ENCODE measurements around the gene PLAGL1. TPM values are rescaled to one million over a fixed set of nuclear protein-coding genes. Genes with fewer than 3 reads are reported as not detected.
A peak's percentile ranks its signal among the peaks of the same experiment; 100 is the strongest.

PLAGL1 gene, protein sequence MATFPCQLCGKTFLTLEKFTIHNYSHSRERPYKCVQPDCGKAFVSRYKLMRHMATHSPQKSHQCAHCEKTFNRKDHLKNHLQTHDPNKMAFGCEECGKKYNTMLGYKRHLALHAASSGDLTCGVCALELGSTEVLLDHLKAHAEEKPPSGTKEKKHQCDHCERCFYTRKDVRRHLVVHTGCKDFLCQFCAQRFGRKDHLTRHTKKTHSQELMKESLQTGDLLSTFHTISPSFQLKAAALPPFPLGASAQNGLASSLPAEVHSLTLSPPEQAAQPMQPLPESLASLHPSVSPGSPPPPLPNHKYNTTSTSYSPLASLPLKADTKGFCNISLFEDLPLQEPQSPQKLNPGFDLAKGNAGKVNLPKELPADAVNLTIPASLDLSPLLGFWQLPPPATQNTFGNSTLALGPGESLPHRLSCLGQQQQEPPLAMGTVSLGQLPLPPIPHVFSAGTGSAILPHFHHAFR
- total RNA-seq (10 to 100 TPM in 5 of 9 donors, 1 to 10 TPM in 4; 6.6 to 27.3 (median 10.0) TPM), polyA plus RNA-seq (1 to 10 TPM; 7.7 to 9.5 TPM)
- long read RNA-seq, donor 1, partial matches to known transcripts = 0 of 8 reads
- long read RNA-seq, donor 1, other reads (novel, unspliced or antisense) = 8 of 8 reads
- long read RNA-seq, donor 2, partial matches to known transcripts = 0 of 10 reads
- long read RNA-seq, donor 2, other reads (novel, unspliced or antisense) = 10 of 10 reads
- long read RNA-seq, donor 3, partial matches to known transcripts = 0 of 2 reads
- long read RNA-seq, donor 3, other reads (novel, unspliced or antisense) = 1 of 2 reads

DNA sequence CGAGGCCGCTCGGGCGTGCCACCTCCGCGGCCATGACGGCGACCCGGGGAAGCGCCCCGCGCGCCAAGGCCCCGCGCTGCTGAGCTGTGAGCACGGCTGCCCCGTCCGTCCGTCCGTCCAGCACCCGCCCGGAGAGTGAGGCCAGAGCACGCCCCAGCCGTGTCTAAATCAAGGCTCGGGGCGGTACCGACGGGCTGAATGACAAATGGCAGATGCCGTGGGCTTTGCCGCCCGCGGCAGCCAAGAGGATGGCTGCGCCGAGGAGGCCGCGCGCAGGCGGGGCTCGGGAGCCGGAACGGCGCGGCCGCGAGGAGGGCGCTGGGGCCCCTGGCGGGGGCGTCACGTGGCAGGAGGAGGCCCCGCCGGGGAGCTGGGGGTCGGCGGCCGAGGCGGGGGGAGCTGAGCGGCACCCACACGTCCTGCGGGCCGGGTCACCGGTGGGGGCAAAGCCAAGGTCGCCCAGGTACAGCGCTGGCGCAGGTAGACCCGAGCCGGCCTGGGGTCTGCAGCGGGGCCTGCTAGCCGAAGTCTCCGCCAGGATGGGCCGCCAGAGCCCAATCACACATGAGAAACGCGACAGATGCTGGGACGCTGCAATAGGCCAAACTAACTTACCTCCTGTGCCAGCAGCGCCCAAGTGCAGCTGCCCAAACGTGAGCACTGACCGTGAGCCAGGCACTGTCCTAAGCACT is at the start of gene PLAGL1:
PLAGL1 (minus strand) TSS at position 140 of the 692 bp plus-strand sequence. CDS start 60,123 bp downstream, outside the sequence.
- H3K4me1 ChIP-seq = peaks cover 0 to 4% (median 0%) of the 10 kb centered on the region in 12 donors
- peaks cover 0 to 11% (median 0%) of the 10 kb centered on the region in 12 donors for H3K9me3 ChIP-seq
- H3K36me3 ChIP-seq = no peaks in the 10 kb centered on the region
- TF ChIP-seq POLR2A (IDR thresholded peaks at IDR 0.05) = peak in 1 of 2 donors; percentile 78
- TF ChIP-seq CTCF (IDR thresholded peaks at IDR 0.05) = no peak
- no peaks in the 10 kb centered on the region for H3K27me3 ChIP-seq
- peak within 1 kb of the TSS in 11 of 12 donors; percentile 27 to 79 (median 73) for H3K27ac ChIP-seq
- intact Hi-C loops (cut with DNase I) = loop anchor here in 3 of 10 donors (5.0 to 10.0 kb wide), 3 partner anchors 36 to 163 kb away; partner anchors contain the start of gene LTV1 (in 1 of the 3)
- WGBS, 4 donors = 46 to 74% (median 57%) methylated on average over 43 to 75 of the region's 75 CpGs
- ATAC-seq (peak; percentile 86 to 97 (median 96)), DNase-seq (peak; percentile 74 to 87 (median 79))
- H3K4me3 ChIP-seq = peak within 1 kb of the TSS; percentile 28 to 78 (median 62)

DNA sequence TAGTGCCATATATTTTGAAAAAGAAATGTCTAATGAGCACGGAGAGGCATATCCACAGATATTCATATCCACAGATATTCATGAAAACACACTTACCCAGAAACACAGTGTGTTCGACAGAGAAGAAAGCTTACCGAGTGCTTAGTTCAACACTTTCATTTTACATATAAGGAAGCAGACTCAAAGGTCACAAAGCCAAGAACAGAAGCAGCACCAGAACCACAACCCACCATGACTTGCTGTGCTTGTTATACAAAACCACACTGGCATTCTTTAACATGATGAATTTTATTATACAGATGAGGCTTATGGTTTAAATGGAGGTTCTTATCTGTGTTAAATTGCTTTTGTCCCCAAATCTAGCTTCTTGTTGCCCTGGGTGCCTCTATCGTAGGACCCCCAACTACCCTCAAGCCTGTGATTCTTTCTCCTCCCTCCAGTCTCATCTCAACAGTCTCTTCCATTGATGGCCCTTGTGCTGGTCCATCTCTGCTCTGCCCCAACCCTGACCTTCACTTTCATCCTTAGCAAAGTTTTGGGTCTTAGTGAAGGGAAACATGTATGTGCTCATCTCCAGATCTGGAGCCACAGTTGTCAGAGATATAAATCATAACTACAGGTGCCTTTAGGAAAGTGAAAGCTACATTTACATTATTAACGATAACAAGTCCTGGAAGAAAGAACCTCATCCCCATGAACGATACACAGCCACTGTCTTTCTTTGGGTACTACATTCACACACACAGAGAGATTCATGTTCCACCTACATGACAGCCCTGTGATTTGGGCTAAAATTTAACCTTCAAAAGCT is 47.3 kb upstream of the PLAGL1 start:
- Histone ChIP-seq H3K27ac (peak overlapping the region in 1 of 12 donors; percentile 80), H3K4me1 (peaks cover 0 to 6% (median 0%) of the 10 kb centered on the region in 12 donors), H3K4me3 (peak overlapping the region in 1 of 12 donors; percentile 40), H3K27me3 (peaks cover 0 to 4% (median 0%) of the 10 kb centered on the region in 9 donors), H3K36me3 (no peaks in the 10 kb centered on the region), H3K9me3 (no peaks in the 10 kb centered on the region)
- ATAC-seq (no peak), DNase-seq (no peak)
- 80 to 83% (median 82%) methylated on average over 6 of the region's 6 CpGs for WGBS, 4 donors
- TF ChIP-seq POLR2A (IDR thresholded peaks at IDR 0.05) (no peak), CTCF (IDR thresholded peaks at IDR 0.05) (no peak)
- intact Hi-C loops (cut with DNase I) = no loop called here

- Histone ChIP-seq H3K36me3 (no peaks in the 10 kb centered on the region), H3K27ac (no peak overlapping the region), H3K27me3 (peaks cover 0 to under 1% (median 0%) of the 10 kb centered on the region in 9 donors), H3K9me3 (no peaks in the 10 kb centered on the region), H3K4me1 (peaks cover 0 to 6% (median 0%) of the 10 kb centered on the region in 12 donors), H3K4me3 (no peak overlapping the region)
- 65 to 77% (median 70%) methylated on average over 3 of the region's 3 CpGs for WGBS, 4 donors
- intact Hi-C loops (cut with DNase I) = no loop called here
- DNase-seq (no peak), ATAC-seq (no peak)
- no peak for TF ChIP-seq CTCF (IDR thresholded peaks at IDR 0.05)
- TF ChIP-seq POLR2A (IDR thresholded peaks at IDR 0.05) = no peak
Measured at GRCh38 chr6:144053601-144054000, 45.5 kb upstream of the PLAGL1 start.

All from heart left ventricle (tissue), 16 donors.